Upper lobe of right lung (tissue), 1 donor: ENCODE data around the gene BCAP31. TPM values are rescaled to one million over a fixed set of nuclear protein-coding genes. Genes with fewer than 3 reads are reported as not detected.
A peak's percentile ranks its signal among the peaks of the same experiment; 100 is the strongest.

Experiments used
- ATAC-seq: fragments of 200-7000 bp; cut with Tn5 transposase; one replicate; pipeline ENCODE4 v1.9.1; 2020; ENCODE audit warnings: mild to moderate bottlenecking, moderate library complexity
- DNase-seq: peaks from one replicate; pipeline ENCODE4 v3.0.0-alpha.2; 2020
- H3K27ac ChIP-seq: fragments of 200-600 bp; one replicate; pipeline ENCODE4 v1.8.0; 2022
- H3K27me3 ChIP-seq: fragments of 200-600 bp; one replicate; pipeline ENCODE4 v1.8.0; 2022; ENCODE audit warnings: mild to moderate bottlenecking
- H3K36me3 ChIP-seq: fragments of 200-600 bp; one replicate; pipeline ENCODE4 v1.8.0; 2022
- H3K4me1 ChIP-seq: fragments of 200-600 bp; one replicate; pipeline ENCODE4 v1.8.0; 2022
- H3K4me3 ChIP-seq: fragments of 200-600 bp; one replicate; pipeline ENCODE4 v1.8.0; 2022; ENCODE audit warnings: mild to moderate bottlenecking
- H3K9me3 ChIP-seq: fragments of 200-600 bp; one replicate; pipeline ENCODE4 v1.8.0; 2022
- CTCF ChIP-seq: fragments of 200-600 bp; IDR thresholded peaks from one replicate; pipeline ENCODE4 v1.8.0; 2022; ENCODE audit warnings: antibody characterized with exemption
- intact Hi-C: fragments of 100-400 bp; cut with DNase I; formaldehyde crosslinking; loops from one replicate; pipeline ENCODE4 v1.11.0; 2022
- total RNA-seq: library from RNA; stranded (reverse); fragmentation: NEBNext Ultra II Directional; extraction: Animal tissue kit (Norgen Biotek cat#: 25700); gene quantifications from one replicate; pipeline ENCODE4 v1.2.1, GENCODE V29; 2021
- donor health status: DM: no; HTN: yes; CAD: no; lungs with severe emphysema.

The BCAP31 gene
- total RNA-seq, 1 donor from 2014 or later = 233 TPM

GRCh38 chrX:153722704-153723350 is 1.4 kb downstream of the BCAP31 start:
- peak; percentile 71 for DNase-seq
- H3K4me1 ChIP-seq = peaks cover 24% of the 10 kb centered on the region

GRCh38 chrX:153719701-153720100 is 4.5 kb downstream of the BCAP31 start:
- H3K27me3 ChIP-seq = no peaks in the 10 kb centered on the region
- no peaks in the 10 kb centered on the region for H3K9me3 ChIP-seq
- no peak for TF ChIP-seq CTCF
- peaks cover 37% of the 10 kb centered on the region for H3K36me3 ChIP-seq
- H3K4me1 ChIP-seq = no peaks in the 10 kb centered on the region
- ATAC-seq (no peak), DNase-seq (no peak)
- H3K4me3 ChIP-seq = no peak overlapping the region
- no peak overlapping the region for H3K27ac ChIP-seq
- intact Hi-C loops = no loop called here

More at GRCh38 chrX:153722704-153723350, 1.4 kb downstream of the BCAP31 start:
- Histone ChIP-seq H3K27ac (peak overlapping the region; percentile 85), H3K27me3 (no peaks in the 10 kb centered on the region), H3K4me3 (peak overlapping the region; percentile 68), H3K36me3 (peaks cover 32% of the 10 kb centered on the region), H3K9me3 (no peaks in the 10 kb centered on the region)
- intact Hi-C loops = no loop called here
- no peak for ATAC-seq
- no peak for TF ChIP-seq CTCF

GRCh38 chrX:153719238-153719637 is 4.9 kb downstream of the BCAP31 start:
- no peaks in the 10 kb centered on the region for H3K9me3 ChIP-seq
- peak; percentile 41 for ATAC-seq
- DNase-seq = no peak
- H3K36me3 ChIP-seq = peaks cover 42% of the 10 kb centered on the region
- no peak overlapping the region for H3K27ac ChIP-seq
- intact Hi-C loops = no loop called here
- no peak overlapping the region for H3K4me3 ChIP-seq
- H3K4me1 ChIP-seq = no peaks in the 10 kb centered on the region
- no peak for TF ChIP-seq CTCF
- H3K27me3 ChIP-seq = no peaks in the 10 kb centered on the region

GRCh38 chrX:153717445-153717844 is 6.7 kb downstream of the BCAP31 start:
- H3K4me3 ChIP-seq = no peak overlapping the region
- no peak for DNase-seq
- H3K27me3 ChIP-seq = no peaks in the 10 kb centered on the region
- no peak for TF ChIP-seq CTCF
- peaks cover 50% of the 10 kb centered on the region for H3K36me3 ChIP-seq
- no peak overlapping the region for H3K27ac ChIP-seq
- no peaks in the 10 kb centered on the region for H3K9me3 ChIP-seq
- ATAC-seq = no peak
- intact Hi-C loops = no loop called here
- no peaks in the 10 kb centered on the region for H3K4me1 ChIP-seq

GRCh38 chrX:153714256-153714655 is 9.9 kb downstream of the BCAP31 start:
- H3K4me3 ChIP-seq = no peak overlapping the region
- H3K4me1 ChIP-seq = no peaks in the 10 kb centered on the region
- no peak for TF ChIP-seq CTCF
- peaks cover 32% of the 10 kb centered on the region for H3K36me3 ChIP-seq
- ATAC-seq (no peak), DNase-seq (no peak)
- H3K9me3 ChIP-seq = no peaks in the 10 kb centered on the region
- no peak overlapping the region for H3K27ac ChIP-seq
- intact Hi-C loops = no loop called here
- no peaks in the 10 kb centered on the region for H3K27me3 ChIP-seq
